Neuronal stem cell (in vitro differentiated cells): Measurements from ENCODE around the gene TET3.

ENCODE experiments used
- DNase-seq: peaks from one replicate; pipeline ENCODE4 v3.0.0-alpha.2; 2013; ENCODE audit warnings: low spot score
- H2AFZ ChIP-seq: one replicate; pipeline ENCODE4 v1.6.1; 2013; ENCODE audit warnings: mild to moderate bottlenecking, low read length, inconsistent platforms
- H2AK5ac ChIP-seq: 2 replicates; pipeline ENCODE4 v1.6.1; 2013; ENCODE audit warnings: low read depth, mild to moderate bottlenecking, inconsistent platforms, low read length, moderate library complexity, mixed read lengths
- H2BK120ac ChIP-seq: 2 replicates; pipeline ENCODE4 v1.6.1; 2013; ENCODE audit warnings: low read depth, mild to moderate bottlenecking, inconsistent platforms, low read length, moderate library complexity, mixed read lengths
- H2BK12ac ChIP-seq: one replicate; pipeline ENCODE4 v1.6.1; 2013; ENCODE audit warnings: low read length, inconsistent platforms
- H2BK15ac ChIP-seq: 2 replicates; pipeline ENCODE4 v1.6.1; 2013; ENCODE audit warnings: mild to moderate bottlenecking, low read length, inconsistent platforms, mixed read lengths
- H2BK5ac ChIP-seq: one replicate; pipeline ENCODE4 v1.6.1; 2013; ENCODE audit warnings: inconsistent platforms, mild to moderate bottlenecking, low read length, moderate library complexity
- H3K14ac ChIP-seq: one replicate; pipeline ENCODE4 v1.6.1; 2013; ENCODE audit warnings: low read length, inconsistent platforms
- H3K18ac ChIP-seq: 2 replicates; pipeline ENCODE4 v1.6.1; 2013; ENCODE audit warnings: low read length, inconsistent platforms
- H3K23ac ChIP-seq: 2 replicates; pipeline ENCODE4 v1.6.1; 2013; ENCODE audit warnings: low read depth, mild to moderate bottlenecking, mixed read lengths, low read length, inconsistent platforms; ENCODE audit not compliant: poor library complexity
- H3K27ac ChIP-seq: replicated peaks from 3 replicates; pipeline ENCODE4 v1.5.1; 2013; ENCODE audit warnings: low read length, inconsistent platforms
- H3K27me3 ChIP-seq, 3 experiments: 2 replicates each; pipeline ENCODE4 v1.6.1; 2013; ENCODE audit warnings: low read length in 3 of 3, mild to moderate bottlenecking in 2 of 3, inconsistent platforms in 1 of 3, low read depth in 1 of 3, mixed read lengths in 1 of 3, moderate library complexity in 1 of 3; ENCODE audit not compliant: control insufficient read depth in 3 of 3, insufficient read depth in 3 of 3
- H3K36me3 ChIP-seq, 2 donors: replicated peaks in 1 of 2; 2 replicates each; pipeline ENCODE4 v1.6.1; 2013; ENCODE audit warnings: low read length in 2 of 2; ENCODE audit not compliant: control insufficient read depth in 2 of 2, insufficient read depth in 2 of 2
- H3K4ac ChIP-seq: 2 replicates; pipeline ENCODE4 v1.6.1; 2013; ENCODE audit warnings: inconsistent platforms, mild to moderate bottlenecking, low read length, moderate library complexity
- H3K4me1 ChIP-seq, 2 donors: 1 replicate in 1 of 2; 2 replicates in 1 of 2; pipeline ENCODE4 v1.6.1; 2013; ENCODE audit warnings: low read length in 2 of 2, low read depth in 1 of 2; ENCODE audit not compliant: control insufficient read depth in 2 of 2, insufficient read depth in 1 of 2
- H3K4me2 ChIP-seq: one replicate; pipeline ENCODE4 v1.6.1; 2013; ENCODE audit warnings: mild to moderate bottlenecking, low read length, inconsistent platforms; ENCODE audit not compliant: insufficient read depth, poor library complexity, severe bottlenecking
- H3K4me3 ChIP-seq, 2 donors: 2 replicates each; pipeline ENCODE4 v1.5.1; 2013; ENCODE audit warnings: low read length in 2 of 2, mild to moderate bottlenecking in 2 of 2, inconsistent platforms in 1 of 2, moderate library complexity in 1 of 2
- H3K79me1 ChIP-seq: one replicate; pipeline ENCODE4 v1.6.1; 2013; ENCODE audit warnings: low read depth, mild to moderate bottlenecking, inconsistent platforms, low read length, moderate library complexity
- H3K9ac ChIP-seq: one replicate; pipeline ENCODE4 v1.6.1; 2013; ENCODE audit warnings: mild to moderate bottlenecking, low read depth, low read length, inconsistent platforms; ENCODE audit not compliant: poor library complexity
- H3K9me3 ChIP-seq, 2 donors: replicated peaks in 1 of 2; 2 replicates each; pipeline versions ENCODE3 to v1.6.1; 2013; ENCODE audit warnings: low read length in 2 of 2, mild to moderate bottlenecking in 2 of 2, inconsistent platforms in 1 of 2, low read depth in 1 of 2, mixed read lengths in 1 of 2, moderate library complexity in 1 of 2; ENCODE audit not compliant: control insufficient read depth in 2 of 2, insufficient read depth in 1 of 2
- H4K8ac ChIP-seq: one replicate; pipeline ENCODE4 v1.6.1; 2013; ENCODE audit warnings: low read depth, mild to moderate bottlenecking, inconsistent platforms, low read length, moderate library complexity
- H4K91ac ChIP-seq: one replicate; pipeline ENCODE4 v1.6.1; 2013; ENCODE audit warnings: low read length, low read depth, mild to moderate bottlenecking, inconsistent platforms; ENCODE audit not compliant: poor library complexity
- WGBS, 2 donors: extraction: QIAGEN DNeasy Blood & Tissue Kit; methylation state at CpG; one replicate each; pipeline ENCODE4 v1.1.7; 2013; ENCODE audit warnings: missing lambda C conversion rate in 2 of 2, mixed read lengths in 1 of 2; ENCODE audit not compliant: insufficient read length in 2 of 2, insufficient replicate concordance in 1 of 2; ENCODE audit errors: extremely low coverage in 2 of 2; 5-methylcytosine and 5-hydroxymethylcytosine counted together

Gene TET3

DNA sequence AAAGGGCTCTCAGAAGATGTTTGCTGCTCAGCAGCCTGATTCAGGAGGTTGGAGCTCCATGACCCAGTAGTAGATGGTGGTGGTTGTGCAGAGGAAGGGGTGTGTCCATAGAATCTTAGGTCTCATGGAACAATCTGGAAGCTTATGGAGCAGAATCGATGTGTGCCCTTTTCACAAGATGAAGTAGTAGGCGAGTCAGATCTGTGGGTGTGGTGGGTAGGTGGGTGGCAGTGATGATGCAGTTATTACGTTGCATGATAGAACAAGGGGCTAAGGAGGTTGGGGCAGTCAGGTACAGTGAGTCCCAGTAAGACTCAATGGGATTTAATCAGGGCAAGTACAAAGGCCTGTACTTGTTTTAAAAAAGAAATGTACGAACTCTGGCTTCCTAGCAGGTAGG lies 9.1 kb downstream of the TET3 start:
- H4K91ac ChIP-seq, result no peak overlapping the region
- peaks cover 5 to 17% of the 10 kb centered on the region in 2 donors for H3K4me1 ChIP-seq
- H3K4me3 ChIP-seq, result no peak overlapping the region
- no CpG with 5 or more reads among the region's 4 CpGs for WGBS, 2 donors
- DNase-seq, result no peak
- no peak overlapping the region for H3K9ac ChIP-seq
- no peak overlapping the region for H2BK120ac ChIP-seq
- H3K23ac ChIP-seq, result no peak overlapping the region
- H3K18ac ChIP-seq, result no peak overlapping the region
- H2AFZ ChIP-seq, result no peak overlapping the region
- no peak overlapping the region for H3K4ac ChIP-seq
- peaks cover 0 to 1% of the 10 kb centered on the region in 2 donors for H3K9me3 ChIP-seq
- H3K27ac ChIP-seq, result no peak overlapping the region
- no peak overlapping the region for H2BK15ac ChIP-seq
- H3K27me3 ChIP-seq, result no peaks in the 10 kb centered on the region
- H3K79me1 ChIP-seq, result peaks cover 4% of the 10 kb centered on the region
- H3K4me2 ChIP-seq, result no peak overlapping the region
- peaks cover 2 to 52% of the 10 kb centered on the region in 2 donors for H3K36me3 ChIP-seq
- H2BK5ac ChIP-seq, result no peak overlapping the region
- H3K14ac ChIP-seq, result no peak overlapping the region
- no peak overlapping the region for H4K8ac ChIP-seq
- no peak overlapping the region for H2BK12ac ChIP-seq
- H2AK5ac ChIP-seq, result no peak overlapping the region

DNA sequence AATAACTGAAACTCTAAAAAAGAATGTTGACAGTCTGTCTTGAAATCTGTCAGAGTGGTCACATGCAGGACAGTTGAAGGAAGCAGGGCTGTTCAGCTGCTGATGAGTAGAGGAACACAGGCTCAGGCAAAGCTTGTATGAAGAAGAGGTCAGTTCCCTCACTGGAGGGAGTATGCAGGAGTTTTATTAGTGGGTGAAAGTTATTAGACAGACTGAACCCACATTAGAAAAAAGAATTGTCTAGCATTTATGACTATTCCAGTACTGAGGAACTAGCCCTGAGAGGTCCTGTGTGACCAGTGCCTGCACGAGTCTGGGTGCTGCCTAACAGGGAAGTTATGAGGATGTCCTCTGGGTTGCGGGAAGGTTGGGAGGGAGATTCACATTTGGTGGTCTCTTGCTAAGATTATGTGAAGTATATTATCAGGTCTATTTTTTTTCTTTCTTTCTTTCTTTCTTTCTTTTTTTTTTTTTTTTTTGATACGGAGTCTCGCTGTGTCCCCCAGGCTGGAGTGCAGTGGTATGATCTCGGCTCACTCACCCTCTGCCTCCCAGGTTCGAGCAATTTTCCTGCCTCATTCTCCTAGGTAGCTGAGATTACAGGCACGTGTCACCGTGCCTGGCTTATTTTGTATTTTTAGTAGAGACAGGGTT lies 9.6 kb downstream of the TET3 start:
- Histone ChIP-seq H3K14ac (no peak overlapping the region), H3K4me1 (peaks cover 4 to 22% of the 10 kb centered on the region in 2 donors), H3K27me3 (no peaks in the 10 kb centered on the region), H3K79me1 (peaks cover 4% of the 10 kb centered on the region), H2AK5ac (no peak overlapping the region), H3K4ac (no peak overlapping the region), H4K8ac (no peak overlapping the region), H2AFZ (no peak overlapping the region), H2BK12ac (no peak overlapping the region), H2BK5ac (no peak overlapping the region), H3K9me3 (peaks cover 0 to 1% of the 10 kb centered on the region in 2 donors), H3K27ac (no peak overlapping the region), H2BK120ac (no peak overlapping the region), H3K4me2 (no peak overlapping the region), H3K18ac (no peak overlapping the region), H3K23ac (no peak overlapping the region), H3K4me3 (no peak overlapping the region), H3K36me3 (peaks cover 2 to 48% of the 10 kb centered on the region in 2 donors), H3K9ac (no peak overlapping the region), H4K91ac (no peak overlapping the region), H2BK15ac (no peak overlapping the region)
- no peak for DNase-seq
- WGBS, 2 donors, result no CpG with 5 or more reads among the region's 8 CpGs

DNA sequence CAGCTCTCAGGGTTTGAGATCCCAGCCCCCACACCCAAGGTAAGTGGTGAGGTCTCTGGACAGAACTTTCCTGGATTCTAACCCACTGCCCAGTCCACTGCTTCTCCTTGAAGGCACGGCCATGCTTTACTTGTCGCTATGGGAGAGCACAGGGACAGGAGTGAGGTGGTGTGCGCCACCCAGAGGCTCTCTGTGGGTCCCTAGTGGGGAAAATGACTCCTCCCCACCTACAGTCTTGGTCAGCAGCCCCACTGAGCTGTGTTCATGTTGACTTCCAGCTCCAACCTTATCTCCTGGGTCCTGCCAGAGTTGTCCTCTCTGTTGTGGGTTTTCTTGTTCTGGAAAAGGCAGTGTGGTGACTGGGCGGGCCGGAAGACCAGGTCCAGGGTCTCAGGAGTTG lies 11.1 kb downstream of the TET3 start:
- H2BK12ac ChIP-seq, result no peak overlapping the region
- no peak overlapping the region for H3K4me2 ChIP-seq
- H3K27ac ChIP-seq, result no peak overlapping the region
- peaks cover 0 to 33% of the 10 kb centered on the region in 2 donors for H3K36me3 ChIP-seq
- no peaks in the 10 kb centered on the region for H3K27me3 ChIP-seq
- no peak for DNase-seq
- no peak overlapping the region for H2BK15ac ChIP-seq
- H3K14ac ChIP-seq, result no peak overlapping the region
- peaks cover 19 to 37% of the 10 kb centered on the region in 2 donors for H3K4me1 ChIP-seq
- no CpG with 5 or more reads among the region's 5 CpGs for WGBS, 2 donors
- no peak overlapping the region for H2BK5ac ChIP-seq
- H2BK120ac ChIP-seq, result no peak overlapping the region
- no peak overlapping the region for H2AK5ac ChIP-seq
- no peak overlapping the region for H4K8ac ChIP-seq
- no peak overlapping the region for H4K91ac ChIP-seq
- peaks cover 0 to 1% of the 10 kb centered on the region in 2 donors for H3K9me3 ChIP-seq
- no peak overlapping the region for H3K4me3 ChIP-seq
- H3K9ac ChIP-seq, result no peak overlapping the region
- H3K23ac ChIP-seq, result no peak overlapping the region
- H3K4ac ChIP-seq, result no peak overlapping the region
- peaks cover 2% of the 10 kb centered on the region for H3K79me1 ChIP-seq
- H3K18ac ChIP-seq, result no peak overlapping the region
- no peak overlapping the region for H2AFZ ChIP-seq

DNA sequence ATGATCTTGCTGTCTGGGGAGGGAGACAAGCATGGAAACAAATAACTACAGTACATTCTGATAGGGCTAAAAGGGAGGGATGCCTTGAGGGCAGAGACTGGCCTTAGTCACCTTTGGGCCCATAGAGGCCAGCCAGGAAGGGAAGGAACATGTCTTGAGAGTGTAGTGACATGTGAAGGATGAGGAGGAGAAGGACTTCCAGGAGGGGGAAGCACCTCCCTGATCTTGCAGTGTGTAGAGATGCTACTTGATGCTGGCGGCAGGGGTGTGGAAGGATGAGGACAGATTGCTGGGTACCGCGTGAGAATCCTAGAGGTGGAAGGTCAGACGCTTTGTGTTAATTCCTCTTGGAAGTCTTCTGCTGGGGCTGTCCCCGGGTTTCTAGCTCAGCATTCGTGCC lies 13.1 kb downstream of the TET3 start:
- H3K36me3 ChIP-seq, result peaks cover 0 to 20% of the 10 kb centered on the region in 2 donors
- peaks cover 0 to 2% (median 0%) of the 10 kb centered on the region in 3 experiments for H3K27me3 ChIP-seq
- WGBS, 2 donors, result no CpG with 5 or more reads among the region's 6 CpGs
- H2BK12ac ChIP-seq, result no peak overlapping the region
- no peak overlapping the region for H3K4me3 ChIP-seq
- no peak overlapping the region for H3K27ac ChIP-seq
- peaks cover 0 to 1% of the 10 kb centered on the region in 2 donors for H3K9me3 ChIP-seq
- peaks cover 2% of the 10 kb centered on the region for H3K79me1 ChIP-seq
- no peak overlapping the region for H3K4ac ChIP-seq
- H2BK5ac ChIP-seq, result no peak overlapping the region
- no peak overlapping the region for H4K91ac ChIP-seq
- H3K18ac ChIP-seq, result no peak overlapping the region
- no peak overlapping the region for H3K23ac ChIP-seq
- H4K8ac ChIP-seq, result no peak overlapping the region
- H3K4me2 ChIP-seq, result no peak overlapping the region
- H3K4me1 ChIP-seq, result peaks cover 32 to 52% of the 10 kb centered on the region in 2 donors
- no peak overlapping the region for H2BK15ac ChIP-seq
- H3K9ac ChIP-seq, result no peak overlapping the region
- H3K14ac ChIP-seq, result no peak overlapping the region
- DNase-seq, result no peak
- no peak overlapping the region for H2BK120ac ChIP-seq
- H2AK5ac ChIP-seq, result no peak overlapping the region
- H2AFZ ChIP-seq, result no peak overlapping the region
